H1 (cell line): ENCODE results near the gene ARHGAP27. TPM values are rescaled to one million over a fixed set of nuclear protein-coding genes. Genes with fewer than 3 reads are reported as not detected.

Experiments
- CHD7 ChIP-seq: fragments of 300-600 bp; sonication (generic); IDR thresholded peaks from 2 replicates; pipeline ENCODE4 v1.7.1; 2012; ENCODE audit warnings: low read length, moderate library complexity, mild to moderate bottlenecking, inconsistent platforms; ENCODE audit not compliant: insufficient replicate concordance
- ZNF274 ChIP-seq: IDR thresholded peaks from 2 replicates; pipeline ENCODE4 v1.7.0; 2012; ENCODE audit warnings: low read length, borderline replicate concordance; ENCODE audit errors: extremely low read depth
- polyA plus RNA-seq, 7 experiments: library from polyadenylated mRNA; depleted of rRNA in 3 of 7; stranded (reverse) in 5 of 7; unstranded in 2 of 7; fragments of >200 nt in 5 of 7; fragments of 200-250 nt in 2 of 7; gene quantifications; 1 replicate in 5 of 7; 2 replicates in 1 of 7; 4 replicates in 1 of 7; pipeline versions ENCODE4 v1.2.1 to v1.2.3, GENCODE V29; 2011 to 2013; ENCODE audit warnings: missing spikeins in 2 of 7, mixed read lengths in 2 of 7
- total RNA-seq: library from RNA; stranded (reverse); fragmentation: NEBNext Ultra II Directional; extraction: Animal tissue kit (Norgen Biotek cat#: 25700); gene quantifications from 2 replicates; pipeline ENCODE4 v1.2.1, GENCODE V29; 2021

The ARHGAP27 gene
- total and polyA plus RNA-seq, 2 of the 8 experiments (the other 6 are each of a cell fraction or from before 2014, with no cell fraction given) = 11.6 to 13.1 TPM

GRCh38 chr17:45395569-45396415 lies 36.9 kb downstream of the ARHGAP27 start (continued):
- TF ChIP-seq CHD7 (no peak), ZNF274 (no peak)
